Neutrophil (primary cell): ENCODE data around the gene PLLP.

ENCODE experiments used
- H3K27ac ChIP-seq: fragments of 200-600 bp; sonication (generic); 2 replicates; pipeline ENCODE4 v1.5.1; 2016; ENCODE audit warnings: mild to moderate bottlenecking, moderate library complexity
- H3K27me3 ChIP-seq: fragments of 200-600 bp; sonication (generic); 2 replicates; pipeline ENCODE4 v1.6.0; 2016; ENCODE audit warnings: mild to moderate bottlenecking
- H3K36me3 ChIP-seq: fragments of 200-600 bp; sonication (generic); 2 replicates; pipeline ENCODE4 v1.5.1; 2017
- H3K4me1 ChIP-seq, 2 experiments: fragments of 200-600 bp in 1 of 2; sonication (generic) in 1 of 2; 1 replicate in 1 of 2; 2 replicates in 1 of 2; pipeline versions ENCODE4 v1.5.1 to v1.6.1; 2013 to 2016; ENCODE audit warnings: low read depth in 1 of 2, low read length in 1 of 2, mild to moderate bottlenecking in 1 of 2, moderate library complexity in 1 of 2; ENCODE audit not compliant: control insufficient read depth in 1 of 2, insufficient read depth in 1 of 2
- H3K4me3 ChIP-seq, 2 experiments: fragments of 200-600 bp in 1 of 2; sonication (generic) in 1 of 2; 1 replicate in 1 of 2; 2 replicates in 1 of 2; pipeline ENCODE4 v1.5.1; 2013 to 2016; ENCODE audit warnings: low read depth in 1 of 2, low read length in 1 of 2, mild to moderate bottlenecking in 1 of 2, moderate library complexity in 1 of 2
- H3K9me3 ChIP-seq: fragments of 200-600 bp; sonication (generic); 2 replicates; pipeline ENCODE4 v1.5.1; 2016
- TF ChIP-seq, protein P1 (sequence below): fragments of 200-600 bp; sonication (generic); IDR thresholded peaks from 2 replicates; pipeline ENCODE4 v1.5.1; 2016; ENCODE audit warnings: antibody characterized with exemption

The PLLP gene, protein sequence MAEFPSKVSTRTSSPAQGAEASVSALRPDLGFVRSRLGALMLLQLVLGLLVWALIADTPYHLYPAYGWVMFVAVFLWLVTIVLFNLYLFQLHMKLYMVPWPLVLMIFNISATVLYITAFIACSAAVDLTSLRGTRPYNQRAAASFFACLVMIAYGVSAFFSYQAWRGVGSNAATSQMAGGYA

DNA sequence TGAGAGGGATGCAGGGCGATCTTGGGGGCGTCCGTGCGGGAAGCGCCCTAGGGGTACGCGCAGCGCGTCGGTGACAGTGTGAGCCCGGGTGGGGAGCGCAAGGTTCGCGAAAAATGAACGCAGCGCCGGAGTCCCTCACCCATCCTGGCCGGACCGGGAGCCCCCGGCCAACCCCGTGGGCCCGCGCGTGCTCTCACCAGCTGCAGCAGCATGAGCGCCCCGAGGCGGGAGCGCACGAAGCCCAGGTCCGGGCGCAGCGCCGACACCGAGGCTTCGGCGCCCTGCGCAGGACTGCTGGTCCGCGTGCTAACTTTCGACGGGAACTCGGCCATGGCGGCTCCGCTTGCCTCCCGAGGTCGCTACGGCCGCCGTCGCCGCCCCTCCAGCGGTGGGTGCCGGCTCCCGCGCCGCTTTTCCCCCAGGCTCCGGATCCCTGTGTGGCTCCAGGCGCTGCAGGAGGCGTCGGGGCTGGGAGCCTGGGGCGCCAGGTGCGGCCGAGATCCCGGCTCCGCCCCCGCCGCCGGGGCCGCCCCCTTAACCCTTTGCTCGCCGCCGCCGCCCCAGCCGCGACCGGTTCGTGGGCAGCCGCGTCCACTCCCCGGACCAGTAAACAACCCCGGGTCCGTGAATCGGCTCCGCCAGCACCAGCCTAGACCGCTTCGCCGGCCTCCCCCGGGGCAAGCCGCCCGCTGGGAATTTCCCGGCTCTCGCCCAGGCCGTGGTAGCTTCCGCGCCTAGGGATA is at the start of gene PLLP:
Gene PLLP (minus strand): TSS at position 464 of the 743 bp plus-strand sequence. CDS start 132 bp downstream, at position 332.
- TF ChIP-seq, protein P1, sequence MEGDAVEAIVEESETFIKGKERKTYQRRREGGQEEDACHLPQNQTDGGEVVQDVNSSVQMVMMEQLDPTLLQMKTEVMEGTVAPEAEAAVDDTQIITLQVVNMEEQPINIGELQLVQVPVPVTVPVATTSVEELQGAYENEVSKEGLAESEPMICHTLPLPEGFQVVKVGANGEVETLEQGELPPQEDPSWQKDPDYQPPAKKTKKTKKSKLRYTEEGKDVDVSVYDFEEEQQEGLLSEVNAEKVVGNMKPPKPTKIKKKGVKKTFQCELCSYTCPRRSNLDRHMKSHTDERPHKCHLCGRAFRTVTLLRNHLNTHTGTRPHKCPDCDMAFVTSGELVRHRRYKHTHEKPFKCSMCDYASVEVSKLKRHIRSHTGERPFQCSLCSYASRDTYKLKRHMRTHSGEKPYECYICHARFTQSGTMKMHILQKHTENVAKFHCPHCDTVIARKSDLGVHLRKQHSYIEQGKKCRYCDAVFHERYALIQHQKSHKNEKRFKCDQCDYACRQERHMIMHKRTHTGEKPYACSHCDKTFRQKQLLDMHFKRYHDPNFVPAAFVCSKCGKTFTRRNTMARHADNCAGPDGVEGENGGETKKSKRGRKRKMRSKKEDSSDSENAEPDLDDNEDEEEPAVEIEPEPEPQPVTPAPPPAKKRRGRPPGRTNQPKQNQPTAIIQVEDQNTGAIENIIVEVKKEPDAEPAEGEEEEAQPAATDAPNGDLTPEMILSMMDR: no peak
- no peak within 1 kb of the TSS for H3K27ac ChIP-seq

DNA sequence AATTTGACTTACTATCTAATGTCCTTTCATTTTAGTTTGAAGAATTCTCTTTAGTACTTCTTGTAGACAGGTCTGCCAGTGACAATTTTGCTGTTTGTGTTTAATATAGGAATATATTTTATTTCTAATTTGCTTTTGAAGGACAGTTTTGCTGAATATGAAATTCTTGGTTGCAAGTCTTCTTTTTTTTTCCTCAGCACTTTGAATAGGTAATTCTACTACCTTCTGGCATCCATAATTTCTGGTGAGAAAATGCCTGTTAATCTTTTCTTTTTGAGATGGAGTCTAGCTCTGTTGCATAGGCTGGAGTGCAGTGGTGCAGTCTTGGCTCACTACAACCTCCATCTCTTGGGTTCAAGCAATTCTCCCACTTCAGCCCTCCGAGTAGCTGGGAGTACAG is 48.9 kb upstream of the PLLP start:
- Histone ChIP-seq H3K27ac (no peak overlapping the region), H3K36me3 (no peaks in the 10 kb centered on the region), H3K4me3 (no peak overlapping the region), H3K4me1 (no peaks in the 10 kb centered on the region), H3K27me3 (peaks cover 24% of the 10 kb centered on the region), H3K9me3 (no peaks in the 10 kb centered on the region)
- TF ChIP-seq, protein P1: no peak

More for the DNA sequence above, at the start of gene PLLP:
- H3K4me1 ChIP-seq: peaks cover 8 to 13% of the 10 kb centered on the region in 2 experiments
- no peaks in the 10 kb centered on the region for H3K36me3 ChIP-seq
- H3K4me3 ChIP-seq: peak within 1 kb of the TSS; percentile 52 to 64
- no peaks in the 10 kb centered on the region for H3K9me3 ChIP-seq
- peaks cover 88% of the 10 kb centered on the region for H3K27me3 ChIP-seq

DNA sequence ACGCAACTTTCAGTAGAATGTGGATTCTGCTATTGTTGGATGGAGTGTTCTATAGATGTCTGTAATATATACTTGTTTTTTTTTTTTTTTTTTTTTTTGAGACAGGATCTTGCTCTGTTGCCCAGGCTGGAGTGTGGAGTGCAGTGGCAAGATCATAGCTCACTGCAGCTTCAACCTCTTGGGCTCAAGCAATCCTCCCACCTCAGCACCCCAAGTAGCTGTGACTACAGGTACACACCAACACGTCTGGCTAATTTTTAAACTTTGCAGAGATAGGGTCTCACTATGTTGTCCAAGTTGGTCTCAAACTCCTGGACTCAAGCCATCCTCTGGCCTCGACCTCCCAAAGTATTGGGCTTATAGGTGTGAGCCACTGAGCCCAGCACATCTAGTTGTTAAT is 46.9 kb upstream of the PLLP start:
- H3K27me3 ChIP-seq: peaks cover 24% of the 10 kb centered on the region
- no peaks in the 10 kb centered on the region for H3K36me3 ChIP-seq
- H3K9me3 ChIP-seq: no peaks in the 10 kb centered on the region
- H3K4me1 ChIP-seq: no peaks in the 10 kb centered on the region
- TF ChIP-seq, protein P1: no peak
- no peak overlapping the region for H3K27ac ChIP-seq
- H3K4me3 ChIP-seq: no peak overlapping the region

DNA sequence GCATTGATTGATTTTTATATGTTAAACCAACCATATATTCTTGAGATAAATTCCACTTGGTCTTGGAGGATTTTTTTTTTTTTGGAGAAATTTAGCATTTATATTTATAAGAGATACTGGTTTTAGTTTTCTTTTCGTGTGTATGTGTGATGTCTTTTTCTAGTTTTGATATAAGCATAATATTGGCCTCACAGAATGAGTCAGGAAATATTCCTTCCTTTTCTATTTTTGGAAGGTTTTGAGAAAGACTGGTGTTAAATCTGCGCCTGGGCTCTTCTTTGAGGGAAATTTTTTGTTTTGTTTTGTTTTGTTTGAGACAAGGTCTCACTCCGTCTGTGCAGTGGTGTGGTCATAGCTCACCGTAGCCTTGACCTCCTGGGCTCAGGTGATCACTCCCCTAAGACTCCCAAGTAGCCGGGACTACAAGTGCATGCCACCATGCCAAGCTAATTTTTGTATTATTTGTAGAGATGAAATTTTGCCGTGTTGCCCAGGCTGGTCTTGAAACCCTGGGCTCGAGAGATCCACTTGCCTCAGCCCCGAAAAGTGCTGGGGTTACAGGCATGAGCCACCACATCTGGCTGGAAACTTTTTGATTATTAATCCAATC is 45.4 kb upstream of the PLLP start:
- no peaks in the 10 kb centered on the region for H3K4me1 ChIP-seq
- no peaks in the 10 kb centered on the region for H3K36me3 ChIP-seq

DNA sequence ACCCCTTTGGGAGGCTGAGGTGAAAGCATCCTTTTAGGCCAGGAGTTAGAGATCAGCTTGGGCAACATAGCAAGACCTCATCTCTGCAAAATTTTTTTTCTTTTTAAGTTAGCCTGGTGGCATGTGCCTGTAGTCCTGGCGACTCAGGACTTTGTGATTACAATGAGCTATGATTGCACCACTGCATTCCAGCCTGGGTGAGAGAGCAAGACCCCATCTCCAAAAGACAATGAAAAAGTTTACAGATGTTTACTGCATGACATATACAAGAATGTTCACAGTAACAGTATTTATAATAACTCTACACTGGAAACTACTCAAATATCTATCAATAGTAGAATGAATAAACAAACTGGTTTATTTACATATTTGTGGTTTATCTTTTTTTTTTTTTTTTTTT is 41.0 kb upstream of the PLLP start:
- no peak overlapping the region for H3K4me3 ChIP-seq
- no peaks in the 10 kb centered on the region for H3K36me3 ChIP-seq
- no peaks in the 10 kb centered on the region for H3K9me3 ChIP-seq
- peaks cover under 1% of the 10 kb centered on the region for H3K27me3 ChIP-seq
- H3K4me1 ChIP-seq: no peaks in the 10 kb centered on the region
- H3K27ac ChIP-seq: no peak overlapping the region
- TF ChIP-seq, protein P1: no peak

More for the DNA sequence above, 45.4 kb upstream of the PLLP start:
- peaks cover 19% of the 10 kb centered on the region for H3K27me3 ChIP-seq
- TF ChIP-seq, protein P1: no peak
- H3K27ac ChIP-seq: no peak overlapping the region
- no peak overlapping the region for H3K4me3 ChIP-seq
- no peaks in the 10 kb centered on the region for H3K9me3 ChIP-seq
